HL-60 (cell line): ENCODE data around the gene TTLL7.

Source experiments
- CTCF ChIP-seq: IDR thresholded peaks from one replicate; pipeline ENCODE4 v1.5.1; 2011; ENCODE audit warnings: low read length, control low read depth, inconsistent platforms; ENCODE audit not compliant: insufficient read depth
- GABPA ChIP-seq: IDR thresholded peaks from 2 replicates; pipeline ENCODE4 v1.6.1; 2012; ENCODE audit warnings: low read depth
- POLR2AphosphoS5 ChIP-seq: IDR thresholded peaks from 2 replicates; pipeline ENCODE4 v1.6.1; 2012; ENCODE audit warnings: low read depth
- REST ChIP-seq: IDR thresholded peaks from 2 replicates; pipeline ENCODE4 v1.6.1; 2012; ENCODE audit warnings: low read depth; ENCODE audit not compliant: insufficient replicate concordance
- SPI1 ChIP-seq: IDR thresholded peaks from 2 replicates; pipeline ENCODE4 v1.6.1; 2012; ENCODE audit warnings: low read depth, mild to moderate bottlenecking, borderline replicate concordance

GRCh38 chr1:83978056-83978455, 20.9 kb downstream of the TTLL7 start:
- no peak for TF ChIP-seq CTCF
- TF ChIP-seq SPI1, result no peak
- no peak for TF ChIP-seq POLR2AphosphoS5
- no peak for TF ChIP-seq GABPA
- no peak for TF ChIP-seq REST
